Retinal pigment epithelial cell (primary cell): ENCODE measurements around the gene COL26A1.

ENCODE experiments used
- DNase-seq: peaks from one replicate; pipeline ENCODE4 v3.0.0-alpha.2; 2010; ENCODE audit warnings: low read depth
- H3K4me3 ChIP-seq: 2 replicates; pipeline ENCODE4 v1.5.1; 2011; ENCODE audit warnings: mild to moderate bottlenecking, low read length, control low read depth, moderate library complexity
- TF ChIP-seq, protein P1 (sequence below): conservative IDR thresholded peaks from 2 replicates; pipeline ENCODE4 v1.5.1; 2011; ENCODE audit warnings: low read depth, low read length, control low read depth, inconsistent platforms

The COL26A1 gene

DNA sequence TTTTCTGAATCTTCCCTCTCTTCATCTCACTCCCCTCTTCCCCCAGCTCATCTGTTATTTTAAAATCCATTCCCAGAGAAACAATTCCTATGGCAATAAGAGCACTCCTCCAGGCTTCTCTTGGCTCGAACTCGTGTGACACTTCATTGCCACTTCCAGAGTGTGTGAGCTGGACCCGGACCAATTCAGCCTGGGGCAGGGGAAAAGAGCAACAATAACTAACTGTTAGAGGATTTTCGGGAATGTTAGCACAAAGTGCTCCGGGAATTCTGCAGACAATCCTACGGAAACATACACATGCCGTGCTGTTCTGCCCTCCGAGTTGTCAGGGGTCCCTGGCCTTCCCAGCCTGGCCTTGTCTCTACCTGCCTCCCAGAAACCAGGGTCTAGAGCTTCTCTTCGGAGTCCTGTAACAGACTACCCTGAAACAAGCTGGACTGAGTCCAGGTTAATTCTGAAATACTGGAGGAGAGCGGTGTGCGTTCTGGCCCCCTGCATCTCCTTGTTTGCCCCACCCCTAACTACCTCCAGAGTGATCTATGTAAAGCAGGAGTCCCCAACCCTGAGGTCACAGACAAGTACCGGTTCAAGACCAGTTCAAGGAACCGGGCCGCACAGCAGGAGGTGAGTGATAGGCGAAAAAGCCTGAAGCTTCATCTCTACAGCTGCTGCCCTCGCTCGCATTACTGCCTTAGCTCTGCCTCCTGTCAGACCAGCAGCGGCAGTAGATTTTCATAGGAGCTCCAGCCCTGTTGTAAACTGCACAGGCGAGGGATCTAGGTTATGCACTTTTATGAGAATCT lies 11.3 kb downstream of the COL26A1 start:
- no peak for DNase-seq
- TF ChIP-seq, protein P1, sequence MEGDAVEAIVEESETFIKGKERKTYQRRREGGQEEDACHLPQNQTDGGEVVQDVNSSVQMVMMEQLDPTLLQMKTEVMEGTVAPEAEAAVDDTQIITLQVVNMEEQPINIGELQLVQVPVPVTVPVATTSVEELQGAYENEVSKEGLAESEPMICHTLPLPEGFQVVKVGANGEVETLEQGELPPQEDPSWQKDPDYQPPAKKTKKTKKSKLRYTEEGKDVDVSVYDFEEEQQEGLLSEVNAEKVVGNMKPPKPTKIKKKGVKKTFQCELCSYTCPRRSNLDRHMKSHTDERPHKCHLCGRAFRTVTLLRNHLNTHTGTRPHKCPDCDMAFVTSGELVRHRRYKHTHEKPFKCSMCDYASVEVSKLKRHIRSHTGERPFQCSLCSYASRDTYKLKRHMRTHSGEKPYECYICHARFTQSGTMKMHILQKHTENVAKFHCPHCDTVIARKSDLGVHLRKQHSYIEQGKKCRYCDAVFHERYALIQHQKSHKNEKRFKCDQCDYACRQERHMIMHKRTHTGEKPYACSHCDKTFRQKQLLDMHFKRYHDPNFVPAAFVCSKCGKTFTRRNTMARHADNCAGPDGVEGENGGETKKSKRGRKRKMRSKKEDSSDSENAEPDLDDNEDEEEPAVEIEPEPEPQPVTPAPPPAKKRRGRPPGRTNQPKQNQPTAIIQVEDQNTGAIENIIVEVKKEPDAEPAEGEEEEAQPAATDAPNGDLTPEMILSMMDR = no peak
- no peak overlapping the region for H3K4me3 ChIP-seq

DNA sequence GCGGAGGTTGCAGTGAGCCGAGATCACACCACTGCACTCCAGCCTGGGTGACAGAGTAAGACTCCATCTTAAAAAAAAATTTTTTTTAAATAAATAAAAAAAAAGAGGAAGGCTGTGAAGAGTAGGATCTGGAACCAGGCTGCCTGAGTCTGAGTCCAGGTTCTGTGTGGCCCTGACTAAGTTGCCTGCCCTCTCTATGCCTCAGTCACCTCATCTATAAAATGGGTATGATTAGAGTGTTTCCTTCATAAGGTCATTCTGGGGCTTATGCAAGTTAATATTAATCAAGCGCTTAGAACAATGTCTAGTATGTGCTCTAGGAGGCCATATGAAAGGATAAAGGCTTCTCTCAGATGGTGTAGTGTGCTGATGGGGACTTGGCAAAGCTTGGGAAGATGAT lies 12.3 kb downstream of the COL26A1 start:
- TF ChIP-seq, protein P1 = no peak
- DNase-seq = no peak
- no peak overlapping the region for H3K4me3 ChIP-seq

DNA sequence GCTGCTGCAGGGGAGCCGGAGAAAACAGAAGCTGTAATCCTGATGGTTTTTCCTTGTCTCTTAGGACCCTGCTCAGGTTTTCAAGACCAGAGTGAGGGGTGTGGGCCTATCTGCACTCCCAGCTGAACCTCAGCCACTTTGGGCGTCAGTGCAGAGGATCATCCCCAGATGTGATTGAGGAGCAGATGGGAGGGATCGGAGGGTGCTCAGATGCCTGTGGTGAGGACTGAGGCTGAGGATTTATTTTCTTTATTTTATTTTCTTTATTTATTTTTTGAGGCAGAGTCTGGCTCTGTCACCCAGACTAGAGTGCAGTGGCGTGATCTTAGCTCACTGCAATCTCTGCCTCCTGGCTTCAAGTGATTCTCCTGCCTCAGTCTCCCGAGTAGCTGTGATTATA lies 13.9 kb downstream of the COL26A1 start:
- TF ChIP-seq, protein P1 = no peak
- H3K4me3 ChIP-seq = no peak overlapping the region
- DNase-seq = no peak

DNA sequence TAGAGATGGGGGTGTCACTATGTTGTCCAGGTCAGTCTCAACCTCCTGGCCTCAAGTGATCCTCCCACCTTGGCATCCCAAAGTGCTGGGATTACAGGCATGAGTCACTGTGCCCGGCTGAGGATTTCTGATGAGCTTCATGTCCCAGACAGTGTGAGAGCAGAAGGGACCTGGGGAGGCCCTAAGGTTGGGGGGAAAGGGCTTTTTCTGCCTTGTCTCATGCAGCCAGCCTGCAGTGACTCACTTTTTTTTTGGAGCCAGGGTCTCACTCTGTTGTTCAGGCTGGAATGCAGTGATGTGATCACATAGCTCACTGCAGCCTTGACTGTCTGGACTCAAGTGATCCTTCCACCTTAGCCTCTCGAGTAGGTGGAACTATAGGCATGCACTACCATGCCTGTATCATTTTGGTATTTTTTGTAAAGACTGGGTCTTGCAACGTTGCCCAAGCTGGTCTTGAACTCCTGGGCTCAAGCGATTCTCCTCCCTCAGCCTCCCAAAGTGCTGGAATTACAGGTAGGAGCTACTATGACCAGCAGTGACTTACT lies 14.6 kb downstream of the COL26A1 start:
- TF ChIP-seq, protein P1 = no peak
- no peak for DNase-seq
- H3K4me3 ChIP-seq = no peak overlapping the region

DNA sequence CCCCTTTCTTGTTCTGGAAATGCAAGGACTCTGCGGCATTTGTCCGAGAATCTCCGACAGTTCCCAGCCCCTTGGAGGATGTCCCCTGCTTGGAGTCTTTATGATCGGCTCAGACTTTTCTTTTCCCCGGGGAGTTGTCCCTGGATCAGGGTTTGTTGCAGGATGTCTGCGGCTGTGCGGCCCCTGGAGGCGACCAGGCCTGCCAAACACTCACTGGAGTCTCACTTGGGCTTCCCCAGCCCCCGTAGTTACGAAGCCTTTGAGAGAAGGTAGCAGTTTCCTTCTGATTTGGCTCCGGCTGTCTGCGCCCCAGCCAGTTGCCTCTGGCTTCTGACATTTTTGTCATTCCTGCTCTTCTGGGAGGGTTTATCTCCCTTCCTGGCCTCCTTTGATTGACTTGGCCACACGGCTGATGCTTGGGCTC lies 16.1 kb downstream of the COL26A1 start:
- TF ChIP-seq, protein P1 = peak; percentile 18
- no peak overlapping the region for H3K4me3 ChIP-seq
- no peak for DNase-seq

DNA sequence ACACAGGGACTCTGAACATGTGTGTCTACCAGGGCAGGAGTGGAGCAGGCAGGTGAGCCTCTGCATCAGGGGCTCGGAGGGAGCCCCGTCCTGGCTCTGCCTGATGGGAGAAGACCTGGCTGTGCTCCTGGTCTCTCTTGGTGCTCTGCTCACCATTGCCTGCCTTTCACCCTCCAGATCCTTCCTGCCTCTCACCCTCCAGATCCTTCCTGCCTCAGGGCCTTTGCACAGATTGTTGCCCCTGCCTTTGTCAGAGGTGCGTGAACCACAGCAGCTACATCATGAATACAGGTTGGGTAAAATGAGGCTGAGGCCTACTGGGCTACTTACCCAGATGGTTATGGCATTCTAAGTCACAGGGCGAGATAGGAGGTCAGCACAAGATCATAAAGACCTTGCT lies 16.6 kb downstream of the COL26A1 start:
- no peak for DNase-seq
- TF ChIP-seq, protein P1 = no peak
- H3K4me3 ChIP-seq = no peak overlapping the region
